Osteoblast (primary cell): ENCODE results near the gene HOXB5. TPM values are rescaled to one million over a fixed set of nuclear protein-coding genes. Genes with fewer than 3 reads are reported as not detected.

ENCODE experiments used
- DNase-seq: peaks from one replicate; pipeline ENCODE4 v3.0.0; 2011; ENCODE audit warnings: low spot score, mixed read lengths; ENCODE audit not compliant: insufficient read length; ENCODE audit errors: missing footprints
- H2AFZ ChIP-seq: 2 replicates; pipeline ENCODE4 v1.6.0; 2011; ENCODE audit warnings: mild to moderate bottlenecking, low read length
- H3K27ac ChIP-seq: 2 replicates; pipeline ENCODE4 v1.5.1; 2011; ENCODE audit warnings: mild to moderate bottlenecking, low read depth, low read length, moderate library complexity
- H3K27me3 ChIP-seq: 2 replicates; pipeline ENCODE4 v1.6.0; 2012; ENCODE audit warnings: mild to moderate bottlenecking, control low read depth, inconsistent platforms, low read length, moderate library complexity; ENCODE audit not compliant: insufficient read depth
- H3K36me3 ChIP-seq: 2 replicates; pipeline ENCODE4 v1.5.1; 2011; ENCODE audit warnings: mild to moderate bottlenecking, low read length, control low read depth, moderate library complexity; ENCODE audit not compliant: insufficient read depth
- H3K4me1 ChIP-seq: 2 replicates; pipeline ENCODE4 v1.5.1; 2011; ENCODE audit warnings: mild to moderate bottlenecking, low read length, control low read depth, moderate library complexity; ENCODE audit not compliant: insufficient read depth
- H3K4me2 ChIP-seq: 2 replicates; pipeline ENCODE4 v1.6.0; 2011; ENCODE audit warnings: mild to moderate bottlenecking, low read length; ENCODE audit not compliant: insufficient read depth
- H3K4me3 ChIP-seq: fragments of 200-600 bp; sonication (generic); 3 replicates; pipeline ENCODE4 v1.5.1; 2012; ENCODE audit warnings: mild to moderate bottlenecking, low read length, inconsistent platforms; ENCODE audit not compliant: insufficient read depth
- H3K79me2 ChIP-seq: 2 replicates; pipeline ENCODE4 v1.6.0; 2012; ENCODE audit warnings: mild to moderate bottlenecking, low read length, control low read depth, inconsistent platforms; ENCODE audit not compliant: insufficient read depth
- H3K9me3 ChIP-seq: 2 replicates; pipeline ENCODE4 v1.5.1; 2011; ENCODE audit warnings: low read depth, low read length, control low read depth
- H4K20me1 ChIP-seq: 2 replicates; pipeline ENCODE4 v1.6.0; 2012; ENCODE audit warnings: mild to moderate bottlenecking, low read length, control low read depth; ENCODE audit not compliant: insufficient read depth
- CTCF ChIP-seq: IDR thresholded peaks from 2 replicates; pipeline ENCODE4 v1.5.1; 2011; ENCODE audit warnings: mild to moderate bottlenecking, low read depth, low read length, moderate library complexity; ENCODE audit errors: extremely low read depth
- total RNA-seq: library from RNA; depleted of rRNA; stranded (reverse); fragments of >200 nt; gene quantifications from 2 replicates; pipeline ENCODE4 v1.2.3, GENCODE V29; 2012

The HOXB5 gene
- total RNA-seq, 1 donor = not detected

- H4K20me1 ChIP-seq = no peaks in the 10 kb centered on the region
- H3K36me3 ChIP-seq = no peaks in the 10 kb centered on the region
- no peaks in the 10 kb centered on the region for H3K79me2 ChIP-seq
- no peak for DNase-seq
- no peak overlapping the region for H2AFZ ChIP-seq
- no peaks in the 10 kb centered on the region for H3K4me1 ChIP-seq
- H3K4me2 ChIP-seq = no peak overlapping the region
- H3K4me3 ChIP-seq = no peak overlapping the region
- H3K27ac ChIP-seq = no peak overlapping the region
- H3K27me3 ChIP-seq = peaks cover 96% of the 10 kb centered on the region
- no peaks in the 10 kb centered on the region for H3K9me3 ChIP-seq
- no peak for TF ChIP-seq CTCF
Measured at GRCh38 chr17:48609759-48610281, 16.2 kb upstream of the HOXB5 start.

- Histone ChIP-seq H2AFZ (no peak overlapping the region), H4K20me1 (no peaks in the 10 kb centered on the region), H3K9me3 (no peaks in the 10 kb centered on the region), H3K27me3 (peaks cover 97% of the 10 kb centered on the region), H3K4me2 (no peak overlapping the region), H3K79me2 (no peaks in the 10 kb centered on the region), H3K36me3 (no peaks in the 10 kb centered on the region), H3K27ac (no peak overlapping the region), H3K4me3 (no peak overlapping the region), H3K4me1 (no peaks in the 10 kb centered on the region)
- TF ChIP-seq CTCF = no peak
- DNase-seq = no peak
Measured at GRCh38 chr17:48609033-48609432, 15.5 kb upstream of the HOXB5 start.

- Histone ChIP-seq H3K79me2 (no peaks in the 10 kb centered on the region), H3K36me3 (no peaks in the 10 kb centered on the region), H4K20me1 (no peaks in the 10 kb centered on the region), H3K27ac (no peak overlapping the region), H3K4me2 (no peak overlapping the region), H2AFZ (no peak overlapping the region), H3K4me3 (no peak overlapping the region), H3K9me3 (no peaks in the 10 kb centered on the region), H3K27me3 (peaks cover 97% of the 10 kb centered on the region), H3K4me1 (no peaks in the 10 kb centered on the region)
- DNase-seq = no peak
- TF ChIP-seq CTCF = no peak
Measured at GRCh38 chr17:48608494-48608834, 14.9 kb upstream of the HOXB5 start.

- no peak overlapping the region for H3K4me2 ChIP-seq
- no peaks in the 10 kb centered on the region for H3K79me2 ChIP-seq
- no peak for DNase-seq
- H4K20me1 ChIP-seq = peaks cover 3% of the 10 kb centered on the region
- H2AFZ ChIP-seq = no peak overlapping the region
- no peak overlapping the region for H3K4me3 ChIP-seq
- H3K36me3 ChIP-seq = no peaks in the 10 kb centered on the region
- H3K4me1 ChIP-seq = no peaks in the 10 kb centered on the region
- peaks cover 98% of the 10 kb centered on the region for H3K27me3 ChIP-seq
- H3K27ac ChIP-seq = no peak overlapping the region
- TF ChIP-seq CTCF = no peak
- H3K9me3 ChIP-seq = no peaks in the 10 kb centered on the region
Measured at GRCh38 chr17:48606892-48607614, 13.5 kb upstream of the HOXB5 start.
